GM23338 (cell line): ENCODE results near the gene DLG2.

Experiments used
- CREB1 ChIP-seq: fragments of 250-450 bp; sonication (Bioruptor Pico); IDR thresholded peaks from 2 replicates; pipeline ENCODE4 v1.5.0; 2020; ENCODE audit warnings: low read depth, mild to moderate bottlenecking, moderate library complexity
- ETS1 ChIP-seq: IDR thresholded peaks from 2 replicates; pipeline ENCODE4 v1.6.1; 2016; ENCODE audit warnings: antibody characterized with exemption
- EZH2 ChIP-seq: fragments of 200-600 bp; sonication (generic); IDR thresholded peaks from one replicate; pipeline ENCODE4 v1.8.0; 2017; ENCODE audit warnings: antibody characterized with exemption, mild to moderate bottlenecking, low read depth; ENCODE audit not compliant: unreplicated experiment
- EZH2phosphoT487 ChIP-seq: fragments of 200-600 bp; sonication (generic); IDR thresholded peaks from one replicate; pipeline ENCODE4 v1.8.1; 2018; ENCODE audit warnings: antibody characterized with exemption; ENCODE audit not compliant: unreplicated experiment
- JUNB ChIP-seq: IDR thresholded peaks from one replicate; pipeline ENCODE4 v1.6.1; 2016; ENCODE audit warnings: antibody characterized with exemption; ENCODE audit not compliant: unreplicated experiment
- POLR2AphosphoS5 ChIP-seq: IDR thresholded peaks from 2 replicates; pipeline ENCODE4 v1.6.1; 2016; ENCODE audit warnings: antibody characterized with exemption, low read depth
- REST ChIP-seq: IDR thresholded peaks from one replicate; pipeline ENCODE4 v1.6.1; 2018; ENCODE audit warnings: antibody characterized with exemption; ENCODE audit not compliant: unreplicated experiment
- STAT1 ChIP-seq: IDR thresholded peaks from one replicate; pipeline ENCODE4 v1.6.1; 2016; ENCODE audit warnings: antibody characterized with exemption; ENCODE audit not compliant: unreplicated experiment
- ZNF114 ChIP-seq: fragments of 250-450 bp; sonication (Bioruptor Pico); IDR thresholded peaks from 2 replicates; pipeline ENCODE4 v1.5.0; 2020; ENCODE audit warnings: mild to moderate bottlenecking, moderate library complexity
- ZNF331 ChIP-seq: fragments of 250-450 bp; sonication (Bioruptor Pico); IDR thresholded peaks from 2 replicates; pipeline ENCODE4 v1.5.0; 2020; ENCODE audit warnings: low read depth, mild to moderate bottlenecking, moderate library complexity
- ZNF462 ChIP-seq: fragments of 250-450 bp; sonication (Bioruptor Pico); IDR thresholded peaks from 2 replicates; pipeline ENCODE4 v1.5.0; 2020; ENCODE audit warnings: mild to moderate bottlenecking, moderate library complexity
- TF ChIP-seq, protein P1 (sequence below), 2 experiments: fragments of 200-600 bp in 1 of 2; sonication (generic) in 1 of 2; conservative IDR thresholded peaks; 2 replicates each; pipeline versions ENCODE4 v1.5.1 to v1.6.1; 2016 to 2017; ENCODE audit warnings: antibody characterized with exemption in 2 of 2, low read depth in 2 of 2, mild to moderate bottlenecking in 2 of 2, moderate library complexity in 1 of 2

DNA sequence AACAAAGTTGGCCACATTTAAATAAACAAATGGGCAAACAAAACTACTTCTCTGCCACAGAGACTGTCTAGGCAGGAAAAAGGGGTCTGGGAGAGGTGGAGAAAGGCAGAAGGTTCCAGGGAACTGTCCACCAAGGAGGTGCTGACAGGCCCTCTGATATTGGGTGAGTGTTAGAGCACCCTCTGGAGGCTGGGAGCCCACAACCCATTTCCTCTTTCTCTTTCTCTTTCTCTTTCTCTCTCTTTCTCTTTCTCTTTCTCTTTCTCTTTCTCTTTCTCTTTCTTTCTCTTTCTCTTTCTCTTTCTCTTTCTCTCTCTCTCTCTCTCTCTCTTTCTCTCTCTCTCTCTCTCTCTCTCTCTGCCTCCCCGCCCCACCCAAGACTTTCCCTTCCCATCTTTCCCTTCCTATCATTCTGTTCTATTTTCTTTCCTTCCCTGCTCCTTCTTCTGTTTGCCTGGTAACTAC lies 912.8 kb downstream of the DLG2 start:
- TF ChIP-seq, protein P1, sequence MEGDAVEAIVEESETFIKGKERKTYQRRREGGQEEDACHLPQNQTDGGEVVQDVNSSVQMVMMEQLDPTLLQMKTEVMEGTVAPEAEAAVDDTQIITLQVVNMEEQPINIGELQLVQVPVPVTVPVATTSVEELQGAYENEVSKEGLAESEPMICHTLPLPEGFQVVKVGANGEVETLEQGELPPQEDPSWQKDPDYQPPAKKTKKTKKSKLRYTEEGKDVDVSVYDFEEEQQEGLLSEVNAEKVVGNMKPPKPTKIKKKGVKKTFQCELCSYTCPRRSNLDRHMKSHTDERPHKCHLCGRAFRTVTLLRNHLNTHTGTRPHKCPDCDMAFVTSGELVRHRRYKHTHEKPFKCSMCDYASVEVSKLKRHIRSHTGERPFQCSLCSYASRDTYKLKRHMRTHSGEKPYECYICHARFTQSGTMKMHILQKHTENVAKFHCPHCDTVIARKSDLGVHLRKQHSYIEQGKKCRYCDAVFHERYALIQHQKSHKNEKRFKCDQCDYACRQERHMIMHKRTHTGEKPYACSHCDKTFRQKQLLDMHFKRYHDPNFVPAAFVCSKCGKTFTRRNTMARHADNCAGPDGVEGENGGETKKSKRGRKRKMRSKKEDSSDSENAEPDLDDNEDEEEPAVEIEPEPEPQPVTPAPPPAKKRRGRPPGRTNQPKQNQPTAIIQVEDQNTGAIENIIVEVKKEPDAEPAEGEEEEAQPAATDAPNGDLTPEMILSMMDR (conservative IDR thresholded peaks at IDR 0.05; ENCODE audit: low read depth in 2 of 2): peak; percentile 72 to 92
- TF ChIP-seq ETS1: no peak
- TF ChIP-seq EZH2: no peak
- no peak for TF ChIP-seq POLR2AphosphoS5
- TF ChIP-seq EZH2phosphoT487: no peak
- TF ChIP-seq ZNF331 (CRISPR knock-in tag): no peak
- no peak for TF ChIP-seq CREB1 (CRISPR knock-in tag)
- peak; percentile 87 for TF ChIP-seq ZNF462 (CRISPR knock-in tag)
- peak; percentile 94 for TF ChIP-seq REST
- TF ChIP-seq ZNF114 (CRISPR knock-in tag): no peak
- TF ChIP-seq JUNB: no peak
- no peak for TF ChIP-seq STAT1
